Measurements from ENCODE around the gene HOXC6. TPM values are rescaled to one million over a fixed set of nuclear protein-coding genes. Genes with fewer than 3 reads are reported as not detected.

The HOXC6 gene
- total and polyA plus RNA-seq, 9 of the 15 experiments (the other 6 are each of a cell fraction or from before 2014, with no cell fraction given), result 0.06 to 4.0 (median 1.4) TPM

GRCh38 chr12:54012631-54013409 is 15.4 kb upstream of the HOXC6 start:
- in situ Hi-C loops (cut with MboI) (no loop called here), intact Hi-C loops (cut with micrococcal nuclease) (loop anchor here (10.0 kb wide), 1 partner anchor 282 kb away; no protein-coding TSS in a partner anchor)
- H2AFZ ChIP-seq (ENCODE audit: low read depth, low read length), result no peak overlapping the region
- H3K27ac ChIP-seq (ENCODE audit: extremely low read depth, low read depth, low read length), result no peak overlapping the region
- peak overlapping the region in 1 of 2 experiments; percentile 70; a peak in 1 of 4 replicates for H3K9ac ChIP-seq (ENCODE audit: insufficient read depth in 1 of 2, low read depth in 2 of 2, low read length in 2 of 2)
- no peaks in the 10 kb centered on the region for H4K20me1 ChIP-seq (replicated peaks; ENCODE audit: control insufficient read depth, insufficient read depth, low read length)
- no peaks in the 10 kb centered on the region for H3K9me1 ChIP-seq (ENCODE audit: control insufficient read depth, insufficient read depth, low read length)
- H3K4me3 ChIP-seq, result no peak overlapping the region
- no TSS peak for BruUV-seq (replicated peaks)
- H3K79me2 ChIP-seq (ENCODE audit: control insufficient read depth, insufficient read depth, low read length), result peaks cover 3% of the 10 kb centered on the region; the same call in 1 of the 3 replicates
- no peaks in the 10 kb centered on the region for H3K9me3 ChIP-seq (replicated peaks; ENCODE audit: control insufficient read depth, insufficient read depth, low read depth, low read length)
- WGBS (ENCODE audit: insufficient coverage, low coverage, missing lambda C conversion rate), result 57% methylated on average over 6 of the region's 6 CpGs
- ChIA-PET CTCF (ENCODE audit: low intra/inter-chr PET ratio) (no interaction called here), POLR2A (interaction anchor here (0.5 to 1.0 kb wide), 4 partner anchors 10 to 1028 kb away, joined by 3 to 4 read pairs (median 3); no protein-coding TSS in a partner anchor)
- ATAC-seq (peak; percentile 31), FAIRE-seq (no peak), DNase-seq (ENCODE audit: extremely low read depth in 1 of 4, low spot score in 3 of 4) (peak in 3 of 4 experiments; percentile 32 to 47 (median 37))
- H3K4me1 ChIP-seq (replicated peaks in 1 of 2; ENCODE audit: control insufficient read depth in 2 of 2, insufficient read depth in 2 of 2, low read length in 2 of 2), result peaks cover 11 to 20% of the 10 kb centered on the region in 2 experiments
- H3K36me3 ChIP-seq (ENCODE audit: control insufficient read depth, insufficient read depth, low read length), result no peaks in the 10 kb centered on the region
- no peaks in the 10 kb centered on the region for H3K27me3 ChIP-seq (ENCODE audit: control insufficient read depth in 2 of 2, insufficient read depth in 2 of 2, low read length in 2 of 2)
- H3K4me2 ChIP-seq (ENCODE audit: insufficient read depth, low read length), result no peak overlapping the region
- TF ChIP-seq TAF7 (tag; IDR thresholded peaks at IDR 0.05), result no peak
- TF ChIP-seq CTCF (IDR thresholded peaks at IDR 0.05 in 2 of 3, conservative IDR thresholded peaks at IDR 0.05 in 1 of 3; ENCODE audit: insufficient read depth in 2 of 3, low read depth in 1 of 3, low read length in 3 of 3), result peak in 1 of 3 experiments; percentile 23; a peak in 1 of 6 replicates
- no peak for TF ChIP-seq NONO (IDR thresholded peaks at IDR 0.05; ENCODE audit: low read depth in 2 of 2, low read length in 1 of 2)
- TF ChIP-seq ZNF79 (CRISPR knock-in tag; IDR thresholded peaks at IDR 0.05; ENCODE audit: low read depth), result no peak
- no peak for TF ChIP-seq SNAPC5 (CRISPR knock-in tag; IDR thresholded peaks at IDR 0.05)
- TF ChIP-seq TFAP4 (CRISPR knock-in tag; IDR thresholded peaks at IDR 0.05; ENCODE audit: borderline replicate concordance), result 0 out of 2 replicates have a peak, but pooled peaks have one; percentile 14
- TF ChIP-seq REST (IDR thresholded peaks at IDR 0.05; ENCODE audit: borderline replicate concordance), result no peak
- no peak for TF ChIP-seq REST (CRISPR knock-in tag; IDR thresholded peaks at IDR 0.05; ENCODE audit: low read depth)
- TF ChIP-seq HDAC1 (IDR thresholded peaks at IDR 0.05), result no peak
